ENCODE measurements around the gene PPP2R2D.
"Not testable (repeated sequence)": the region's sequence is repeated elsewhere in the genome, so short reads cannot be mapped to it uniquely, and the experiment has no call there.

PPP2R2D gene

DNA sequence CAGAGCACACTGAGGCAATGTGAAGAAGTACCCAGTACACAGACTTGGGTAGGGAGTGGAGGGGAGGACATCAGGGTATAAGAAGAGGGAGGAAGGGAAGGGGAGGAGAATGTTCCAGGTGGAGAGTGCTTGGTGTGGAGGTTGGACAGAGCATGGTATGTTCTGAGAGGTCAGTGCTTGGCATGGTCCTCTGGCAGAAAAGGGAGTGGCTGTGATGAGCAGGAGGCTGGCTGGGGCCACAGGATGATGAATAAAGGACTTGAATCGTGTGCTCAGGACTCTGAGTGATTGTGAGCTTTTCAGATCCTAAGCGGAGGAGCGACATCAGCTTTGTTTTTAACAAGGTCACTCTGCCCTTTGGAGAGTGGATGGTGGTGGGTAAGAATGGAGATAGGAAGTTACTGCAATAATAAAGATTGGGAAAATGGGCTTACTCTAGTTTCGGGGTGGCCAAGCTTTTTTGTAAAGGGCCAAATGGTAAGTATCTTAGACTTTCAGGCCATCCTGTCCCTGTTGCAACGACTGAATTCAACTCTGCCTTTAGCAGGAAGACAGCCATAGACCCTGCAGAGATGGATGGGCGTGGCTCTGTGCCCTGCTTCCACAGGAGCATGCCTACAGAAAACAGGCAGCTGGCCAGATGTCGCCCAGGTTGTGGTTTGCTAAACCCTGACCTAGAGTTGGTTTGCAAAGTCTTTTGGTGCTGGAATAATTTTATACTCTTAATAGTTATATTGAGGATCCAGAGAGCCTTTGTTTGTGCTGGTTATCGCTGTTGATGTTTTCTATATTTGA lies 8.4 kb downstream of the PPP2R2D start:
- DNase-seq = no peak

DNA sequence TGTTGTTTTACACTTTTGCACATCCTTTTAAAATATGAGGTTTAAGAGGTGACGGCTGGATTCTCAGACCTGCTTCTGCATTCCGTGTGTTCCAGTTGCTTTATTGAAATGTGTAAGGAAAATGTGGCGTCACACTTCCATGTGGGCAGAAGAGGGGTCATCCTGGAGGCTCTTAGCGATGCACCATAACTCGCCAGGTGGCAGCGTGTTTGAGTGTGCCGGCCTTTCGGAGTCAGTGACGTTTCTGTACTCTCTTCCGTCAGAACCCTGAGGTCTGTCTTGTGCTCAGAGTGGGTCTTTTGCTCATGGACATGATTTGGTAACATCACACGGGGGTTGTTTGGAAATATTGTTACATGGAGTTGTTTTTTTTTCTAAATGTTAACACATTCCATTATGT lies 9.1 kb downstream of the PPP2R2D start:
- DNase-seq = no peak

DNA sequence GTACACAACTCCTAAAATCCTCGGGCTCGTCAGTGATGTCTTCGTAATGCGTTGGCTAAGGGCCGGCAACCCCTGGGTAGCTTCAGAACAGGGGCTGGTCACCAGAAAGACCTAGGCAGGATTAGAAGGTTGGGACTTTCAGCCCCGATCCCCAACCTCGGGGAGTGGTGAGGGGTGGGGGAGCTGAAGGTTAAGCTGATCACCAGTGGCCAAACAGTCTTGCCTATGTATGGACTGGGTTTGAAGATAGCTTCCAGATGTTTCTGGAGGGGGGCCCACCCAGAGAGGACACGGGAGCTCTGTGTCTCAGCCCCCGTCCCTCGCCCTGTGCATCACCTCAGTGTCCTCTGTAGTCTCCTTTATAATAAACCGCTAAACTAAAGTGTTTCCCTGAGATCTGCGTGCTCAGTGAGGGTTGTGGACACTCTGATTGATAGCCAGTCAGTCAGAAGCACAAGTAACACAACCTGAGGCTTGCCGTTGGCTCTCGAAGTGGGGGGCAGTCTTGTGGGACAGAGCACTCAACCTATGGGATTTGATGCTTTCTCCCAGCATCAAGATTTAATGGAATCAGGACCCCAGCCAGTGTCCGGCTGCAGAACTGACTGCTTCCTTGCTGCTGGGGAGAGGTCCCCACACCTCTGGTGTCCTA lies 10.0 kb downstream of the PPP2R2D start:
- DNase-seq = no peak

DNA sequence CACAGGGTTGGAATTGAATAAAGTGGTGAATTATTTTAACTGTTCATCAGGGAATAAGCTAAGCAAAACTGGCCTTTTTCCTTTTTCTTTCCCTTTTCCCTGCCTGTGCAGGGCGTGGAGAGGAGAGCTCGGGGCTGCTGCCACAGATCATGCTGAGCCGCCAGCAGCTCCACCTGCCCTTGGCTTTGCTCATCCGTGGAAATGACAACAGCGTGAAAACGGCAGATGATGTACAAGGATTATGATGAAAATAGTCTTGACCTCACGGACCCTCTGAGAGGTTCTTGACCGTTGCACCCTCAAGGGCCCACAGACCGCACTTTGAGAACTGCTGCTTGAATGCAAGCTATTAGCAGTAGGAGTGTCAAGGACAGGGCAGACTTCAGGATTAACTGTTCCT lies 10.6 kb downstream of the PPP2R2D start:
- no peak for DNase-seq

DNA sequence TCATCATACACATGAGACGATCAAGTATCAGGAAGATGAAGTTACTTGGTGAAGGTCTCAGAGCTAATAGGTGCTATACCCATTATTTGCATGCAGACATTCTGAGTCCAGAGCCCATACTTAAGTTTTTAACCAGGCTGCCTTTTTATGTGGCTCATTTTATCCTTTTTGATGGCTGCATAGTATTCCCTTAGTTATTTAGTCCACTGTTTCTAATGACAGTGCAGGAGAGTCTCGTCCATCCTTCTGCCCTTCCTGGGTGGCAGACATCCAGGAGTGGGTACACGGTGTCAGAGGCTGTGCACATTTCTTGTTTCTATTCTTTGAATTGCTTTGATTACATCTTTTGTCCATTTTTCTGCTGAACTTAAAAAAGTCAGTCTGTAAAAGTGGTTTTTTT lies 11.8 kb downstream of the PPP2R2D start:
- no peak for DNase-seq

DNA sequence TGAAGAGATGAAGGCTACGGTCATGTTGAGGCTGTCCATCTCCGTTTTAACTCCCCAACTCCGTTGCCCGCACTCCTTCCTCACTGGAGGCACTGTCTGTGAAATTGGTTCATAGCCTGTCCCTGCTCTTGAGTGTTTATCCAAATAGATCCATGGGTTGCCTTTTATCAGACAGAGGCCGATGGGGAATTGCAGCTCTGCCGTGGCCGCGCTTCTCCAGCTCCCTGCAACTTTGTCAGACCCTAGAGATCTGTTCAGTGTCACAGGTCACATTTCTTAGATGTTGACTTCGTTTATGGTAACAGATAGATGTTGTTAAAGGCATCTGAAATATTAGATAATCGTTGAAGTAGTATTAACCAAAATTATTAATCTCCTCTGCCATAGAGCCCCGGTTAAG lies 14.7 kb downstream of the PPP2R2D start:
- no peak for DNase-seq

DNA sequence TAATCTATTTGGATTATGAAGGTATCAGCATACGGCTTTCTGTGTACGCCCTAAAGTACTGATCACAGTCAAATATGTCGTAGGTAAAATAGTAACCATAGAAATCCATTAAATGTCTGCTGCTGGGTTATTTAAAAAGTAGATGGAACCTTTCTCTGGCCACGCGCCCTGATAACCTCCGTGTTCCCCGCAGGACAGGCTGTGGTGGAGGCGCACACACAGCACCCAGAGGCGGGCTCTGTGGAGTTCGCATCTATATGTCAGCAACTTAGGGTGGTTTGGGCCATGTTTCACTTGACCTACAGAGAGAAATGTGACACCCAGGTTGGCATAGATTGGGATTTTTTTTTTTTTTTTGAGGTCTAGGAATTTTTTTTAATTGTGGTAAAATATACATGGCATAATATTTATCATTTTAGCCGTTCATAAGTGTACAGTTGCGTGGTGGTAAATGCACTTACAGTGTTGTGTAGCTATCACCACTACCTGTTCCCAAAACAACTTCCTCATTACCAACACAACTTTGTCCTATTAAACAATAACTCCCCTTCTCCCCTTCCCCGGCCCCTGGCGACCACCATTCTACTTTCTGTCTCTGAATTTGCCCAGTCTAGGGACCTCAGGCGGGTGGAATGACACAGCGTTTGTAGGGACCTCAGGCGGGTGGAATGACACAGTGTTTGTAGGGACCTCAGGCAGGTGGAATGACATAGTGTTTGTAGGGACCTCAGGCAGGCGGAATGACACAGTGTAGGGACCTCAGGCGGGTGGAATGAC lies 15.4 kb downstream of the PPP2R2D start:
- DNase-seq = no peak

DNA sequence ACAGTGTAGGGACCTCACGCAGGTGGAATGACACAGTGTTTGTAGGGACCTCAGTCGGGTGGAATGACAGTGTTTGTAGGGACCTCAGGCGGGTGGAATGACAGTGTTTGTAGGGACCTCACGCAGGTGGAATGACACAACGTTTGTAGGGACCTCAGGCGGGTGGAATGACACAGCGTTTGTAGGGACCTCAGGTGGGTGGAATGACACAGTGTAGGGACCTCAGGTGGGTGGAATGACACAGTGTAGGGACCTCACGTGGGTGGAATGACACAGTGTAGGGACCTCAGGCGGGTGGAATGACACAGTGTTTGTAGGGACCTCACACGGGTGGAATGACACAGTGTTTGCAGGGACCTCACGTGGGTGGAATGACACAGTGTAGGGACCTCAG lies 16.0 kb downstream of the PPP2R2D start:
- not testable (repeated sequence) for DNase-seq

DNA sequence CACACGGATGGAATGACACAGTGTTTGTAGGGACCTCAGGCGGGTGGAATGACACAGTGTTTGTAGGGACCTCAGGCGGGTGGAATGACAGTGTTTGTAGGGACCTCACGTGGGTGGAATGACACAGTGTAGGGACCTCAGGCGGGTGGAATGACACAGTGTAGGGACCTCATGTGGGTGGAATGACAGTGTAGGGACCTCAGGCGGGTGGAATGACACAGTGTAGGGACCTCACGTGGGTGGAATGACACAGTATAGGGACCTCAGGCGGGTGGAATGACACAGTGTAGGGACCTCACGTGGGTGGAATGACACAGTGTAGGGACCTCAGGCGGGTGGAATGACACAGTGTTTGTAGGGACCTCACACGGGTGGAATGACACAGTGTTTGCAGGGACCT lies 16.7 kb downstream of the PPP2R2D start:
- DNase-seq = not testable (repeated sequence)

DNA sequence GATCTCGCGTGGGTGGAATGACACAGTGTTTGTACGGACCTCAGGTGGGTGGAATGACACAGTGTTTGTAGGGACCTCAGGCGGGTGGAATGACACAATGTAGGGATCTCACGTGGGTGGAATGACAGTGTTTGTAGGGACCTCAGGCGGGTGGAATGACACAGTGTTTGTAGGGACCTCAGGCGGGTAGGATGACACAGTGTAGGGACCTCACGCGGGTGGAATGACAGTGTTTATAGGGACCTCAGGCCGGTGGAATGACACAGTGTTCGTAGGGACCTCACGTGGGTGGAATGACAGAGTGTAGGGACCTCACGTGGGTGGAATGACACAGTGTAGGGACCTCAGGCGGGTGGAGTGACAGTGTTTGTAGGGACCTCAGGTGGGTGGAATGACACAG lies 18.7 kb downstream of the PPP2R2D start:
- DNase-seq = not testable (repeated sequence)

DNA sequence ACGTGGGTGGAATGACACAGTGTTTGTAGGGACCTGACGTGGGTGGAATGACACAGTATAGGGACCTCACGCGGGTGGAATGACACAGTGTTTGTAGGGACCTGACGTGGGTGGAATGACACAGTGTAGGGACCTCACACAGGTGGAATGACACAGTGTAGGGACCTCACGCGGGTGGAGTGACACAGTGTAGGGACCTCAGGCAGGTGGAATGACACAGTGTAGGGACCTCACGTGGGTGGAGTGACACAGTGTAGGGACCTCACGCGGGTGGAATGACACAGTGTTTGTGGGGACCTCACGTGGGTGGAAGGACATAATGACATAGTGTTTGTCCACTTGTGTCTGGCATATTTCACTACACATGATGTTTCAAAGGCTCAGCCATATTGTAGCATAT lies 19.3 kb downstream of the PPP2R2D start:
- DNase-seq = no peak

DNA sequence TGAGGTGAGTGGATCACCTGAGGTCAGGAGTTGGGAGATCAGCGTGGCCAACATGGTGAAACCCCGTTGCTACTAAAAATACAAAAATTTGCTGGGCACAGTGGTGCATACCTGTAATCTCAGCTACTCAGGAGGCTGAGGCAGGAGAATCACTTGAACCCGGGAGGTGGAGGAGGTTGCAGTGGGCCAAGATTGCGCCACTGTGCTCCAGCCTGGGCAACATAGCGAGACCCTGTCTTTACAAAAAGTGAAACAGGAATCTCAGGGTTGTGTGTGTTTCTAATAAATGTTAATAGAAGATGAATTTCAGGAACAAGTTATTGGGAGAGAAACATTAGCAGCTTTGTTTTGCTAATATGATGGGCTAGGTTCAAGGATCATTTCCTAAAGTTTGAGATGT lies 19.9 kb downstream of the PPP2R2D start:
- no peak for DNase-seq

DNA sequence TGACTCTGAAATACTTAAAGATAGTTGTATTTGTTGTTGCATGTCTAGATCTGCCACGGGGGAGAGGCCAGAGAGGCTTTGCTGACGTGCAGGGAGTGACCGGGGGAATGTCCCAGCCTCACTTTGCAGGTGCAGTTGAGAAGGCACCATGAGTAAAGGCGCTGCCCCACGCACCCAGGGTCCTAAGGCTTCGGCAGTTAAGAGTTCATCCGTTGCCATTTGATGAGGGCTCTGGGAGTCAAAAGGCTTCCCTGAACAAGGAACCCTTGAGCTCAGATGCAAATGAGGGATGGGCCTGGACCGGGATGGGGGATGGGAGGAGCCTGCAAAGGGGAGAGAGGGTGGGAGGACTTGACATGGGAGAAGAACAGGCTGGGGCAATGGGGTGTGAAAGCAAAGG lies 20.4 kb downstream of the PPP2R2D start:
- no peak for DNase-seq

DNA sequence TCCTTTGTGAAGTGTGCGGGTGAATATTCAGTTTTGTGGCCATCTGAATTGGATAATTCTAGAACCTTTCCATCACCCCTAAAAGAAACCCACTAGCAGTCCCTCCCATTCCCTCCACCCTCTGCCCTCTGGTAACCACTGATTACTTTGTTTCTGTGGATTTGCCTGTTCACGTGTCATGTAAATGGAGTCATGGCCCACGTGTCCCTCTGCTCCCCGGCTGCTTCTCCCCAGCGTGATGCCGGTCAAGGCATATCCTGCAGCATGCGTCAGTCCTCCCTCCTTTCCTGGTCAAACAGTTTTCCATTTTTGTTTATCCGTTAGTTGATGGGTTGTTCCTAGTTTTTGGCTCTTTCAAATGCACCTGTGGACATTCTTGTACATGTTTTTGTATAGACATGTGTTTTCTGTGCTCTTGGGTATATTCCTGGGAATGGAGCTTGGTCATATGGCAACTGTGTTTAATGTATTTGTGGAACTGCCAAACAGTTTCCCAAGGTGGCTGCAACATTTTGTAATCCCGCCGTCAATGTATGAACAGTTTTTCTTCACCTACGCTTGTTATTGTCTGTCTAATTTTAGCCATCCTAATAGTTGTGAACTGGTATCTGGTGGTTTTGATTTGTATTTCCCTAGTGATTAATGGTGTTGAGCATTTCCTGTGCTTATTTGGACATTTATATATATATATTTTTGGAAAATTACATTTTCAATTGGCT lies 22.4 kb downstream of the PPP2R2D start:
- no peak for DNase-seq

DNA sequence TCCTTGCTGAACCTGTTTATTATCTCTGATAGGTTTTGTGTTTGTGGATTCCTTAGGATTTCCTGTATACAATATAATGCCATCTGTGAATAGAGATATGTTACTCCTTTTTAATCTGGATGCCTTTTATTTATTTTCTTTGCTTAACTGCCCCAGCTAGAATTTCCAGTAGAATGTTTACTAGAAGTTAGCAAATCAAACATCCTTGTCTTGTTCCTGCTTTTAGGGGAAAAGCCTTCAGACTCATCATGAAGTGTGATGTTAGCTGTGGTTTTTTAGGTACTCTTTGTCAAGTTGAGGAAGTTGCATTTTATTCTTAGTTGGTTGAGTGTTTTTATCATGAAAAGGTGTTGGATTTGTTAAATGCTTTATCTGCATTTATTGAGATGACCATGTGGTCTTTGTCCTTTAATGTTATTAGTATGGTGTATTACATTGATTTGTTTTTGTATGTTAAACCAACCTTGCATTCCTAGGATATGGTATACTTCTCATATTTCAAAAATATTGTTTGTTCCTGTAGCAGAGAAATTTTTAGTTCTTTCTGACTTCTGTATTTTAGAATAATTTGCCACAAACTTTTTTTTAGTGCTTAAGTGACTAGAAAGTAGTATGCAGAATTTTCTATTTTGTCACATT lies 24.3 kb downstream of the PPP2R2D start:
- DNase-seq = no peak

DNA sequence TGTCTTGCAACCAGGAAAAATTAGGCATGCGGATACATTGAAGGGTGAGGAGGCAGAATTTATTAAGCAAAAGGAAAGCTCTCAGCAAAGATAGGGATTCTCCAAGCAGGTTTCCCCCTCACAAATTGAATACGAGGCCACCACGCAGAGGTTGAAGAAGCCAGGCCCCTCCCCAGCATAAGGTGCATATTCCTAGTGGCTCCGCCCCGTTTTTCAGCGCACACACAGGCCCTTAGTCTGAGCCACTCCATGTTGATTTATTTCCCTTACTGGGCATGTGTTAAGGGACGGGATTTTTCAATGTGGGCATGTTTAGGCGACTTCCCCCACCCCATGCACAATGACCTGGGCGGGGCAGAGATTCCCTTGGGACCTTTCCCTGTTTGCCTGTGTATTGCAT lies 24.9 kb downstream of the PPP2R2D start:
- DNase-seq = no peak

DNA sequence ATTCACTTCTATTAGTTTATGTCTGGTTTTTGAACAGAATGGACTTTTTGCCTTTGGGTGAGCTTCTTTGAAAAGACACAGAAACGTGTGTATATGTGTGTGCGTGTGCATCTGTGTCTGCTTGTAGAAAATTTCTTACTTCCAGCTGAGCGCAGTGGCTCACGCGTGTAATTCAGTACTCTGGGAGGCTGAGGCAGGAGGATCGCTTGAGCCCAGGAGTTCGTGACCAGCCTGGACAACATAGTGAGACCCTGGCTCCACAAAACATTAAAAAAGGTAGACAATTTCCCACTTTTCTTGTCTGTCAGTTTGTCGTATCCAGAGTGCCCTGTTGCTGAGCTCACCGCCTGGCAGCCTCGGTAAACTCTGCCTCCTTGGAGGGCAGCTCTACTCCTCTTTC lies 25.4 kb downstream of the PPP2R2D start:
- DNase-seq = no peak

DNA sequence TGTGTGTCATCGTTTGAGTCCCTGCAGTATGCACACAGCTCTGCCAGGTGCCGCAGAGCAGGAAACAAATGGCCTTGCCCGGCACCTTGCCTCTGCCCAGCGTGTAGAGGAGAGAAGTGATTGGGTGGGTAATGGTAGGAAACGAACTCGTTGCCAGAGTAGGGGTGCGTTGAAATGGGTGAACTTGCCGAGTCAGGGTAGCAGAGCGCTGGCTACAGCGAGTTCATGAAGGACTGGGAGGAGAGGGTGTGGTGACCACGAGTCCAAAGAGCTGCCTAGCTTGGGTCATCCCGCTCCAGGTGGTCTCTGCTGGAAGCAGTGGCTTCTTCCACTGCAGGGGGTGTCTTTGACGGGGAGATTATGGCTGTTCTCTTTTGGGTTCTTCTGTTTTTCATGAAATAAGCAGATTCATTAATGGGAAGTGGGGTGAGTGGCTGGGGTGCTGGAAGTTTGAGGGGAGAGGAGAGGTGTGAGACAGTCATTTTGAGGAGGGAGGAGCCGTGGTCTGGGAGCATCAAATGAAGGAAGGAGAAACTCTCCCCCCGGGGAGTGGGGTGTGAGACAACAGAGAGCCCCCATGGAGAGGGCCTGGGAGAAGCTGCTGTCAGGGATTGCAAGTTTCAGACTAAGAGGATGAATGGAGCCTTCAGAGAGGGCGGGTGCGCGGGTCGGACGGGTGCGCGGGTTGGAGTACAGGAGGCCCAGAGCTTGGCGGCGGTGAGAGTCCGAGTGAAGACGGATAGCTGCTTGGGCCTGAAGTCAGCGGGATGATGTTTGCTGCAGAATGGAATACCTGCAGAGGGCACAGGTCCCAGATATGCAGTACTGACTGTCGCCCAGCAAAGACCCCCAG lies 26.2 kb downstream of the PPP2R2D start:
- DNase-seq = no peak

DNA sequence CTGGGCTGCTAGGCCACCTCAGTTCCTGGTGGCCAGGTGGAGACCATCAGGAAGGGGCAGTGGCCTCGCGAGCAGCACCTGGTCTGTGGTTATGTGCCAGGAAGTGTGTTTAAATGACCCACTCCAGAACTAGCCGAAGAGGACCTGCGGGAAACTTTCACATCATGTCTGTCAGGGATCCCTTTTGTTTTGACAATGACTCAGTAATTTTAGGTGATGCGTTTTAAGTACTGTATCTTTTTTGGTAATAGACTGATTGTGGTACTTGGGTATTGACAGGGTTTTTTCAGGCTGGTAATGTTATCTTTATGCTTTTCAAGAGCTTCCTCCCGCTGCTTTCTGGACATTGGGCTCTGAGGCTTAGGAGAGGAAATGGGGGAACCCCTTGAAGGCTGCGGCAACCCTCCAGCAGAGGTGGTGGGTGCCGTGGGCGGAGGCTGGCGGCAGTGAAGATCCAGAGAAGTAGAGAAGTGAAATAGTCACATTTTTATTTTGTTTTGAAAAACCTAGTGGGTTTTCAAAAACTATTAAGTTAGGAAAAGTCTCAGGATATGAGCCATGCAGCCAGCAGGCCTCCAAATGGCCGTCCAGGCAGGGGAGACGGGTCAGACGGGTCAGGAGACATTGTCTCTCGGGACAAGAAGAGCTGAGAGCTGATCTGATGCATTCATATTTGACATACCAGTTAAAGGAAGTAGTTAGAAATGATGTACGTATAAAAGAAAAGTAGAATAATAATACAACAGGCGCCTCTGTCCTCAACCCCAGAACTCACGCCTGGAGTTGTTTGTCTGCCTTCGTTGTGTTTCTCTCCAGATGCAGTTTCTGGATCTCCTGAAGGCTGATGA lies 27.7 kb downstream of the PPP2R2D start:
- peak; percentile 2 for DNase-seq

DNA sequence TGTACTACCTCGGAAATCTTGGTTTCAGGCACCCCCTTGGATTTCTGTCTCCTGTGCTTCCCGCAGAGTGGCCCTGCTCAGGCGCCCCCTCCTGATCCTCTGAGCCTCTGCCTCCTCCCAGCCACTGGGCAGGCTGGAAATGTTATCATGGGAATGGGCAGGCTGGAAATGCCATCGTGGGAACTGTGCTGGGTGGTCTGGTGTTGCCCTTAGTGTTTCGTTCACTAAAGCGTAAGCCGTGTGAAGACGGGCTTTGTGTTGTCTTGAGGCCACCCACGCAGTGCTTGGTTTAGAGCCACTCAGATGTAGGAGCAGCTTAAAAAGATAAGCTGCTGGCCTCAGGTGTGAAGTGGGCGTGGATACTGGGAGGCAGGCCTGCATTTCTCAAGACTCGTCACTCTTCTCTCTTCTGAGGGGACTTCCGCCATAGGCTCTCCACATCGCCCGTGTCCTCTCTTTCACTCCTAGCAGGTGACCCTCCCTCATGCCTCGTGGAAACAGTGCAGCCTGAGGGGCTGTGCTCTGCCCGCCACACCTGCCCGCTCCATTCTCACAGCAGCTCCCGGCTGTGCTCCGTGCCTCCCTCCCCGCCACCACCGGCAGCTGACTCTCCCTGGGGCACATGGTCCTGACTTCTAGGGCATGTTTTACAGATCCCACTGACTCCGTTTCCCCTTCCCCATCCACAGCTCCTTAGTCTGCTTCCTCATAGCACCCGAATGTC lies 28.5 kb downstream of the PPP2R2D start:
- DNase-seq = no peak
